GM06990 (cell line): ENCODE data around the gene MPDU1.

Experiments used
- DNase-seq: peaks from one replicate; pipeline ENCODE4 v3.0.0-alpha.2; 2011; ENCODE audit not compliant: insufficient read length; ENCODE audit errors: extremely low read depth
- H3K27me3 ChIP-seq: replicated peaks from 2 replicates; pipeline ENCODE4 v1.6.0; 2011; ENCODE audit warnings: low read length; ENCODE audit not compliant: control insufficient read depth, insufficient read depth
- H3K36me3 ChIP-seq: 2 replicates; pipeline ENCODE4 v1.5.1; 2011; ENCODE audit warnings: low read length; ENCODE audit not compliant: control insufficient read depth, insufficient read depth
- H3K4me3 ChIP-seq: replicated peaks from 2 replicates; pipeline ENCODE4 v1.5.1; 2011; ENCODE audit warnings: low read depth, mild to moderate bottlenecking, control low read depth, low read length
- TF ChIP-seq, protein P1 (sequence below): IDR thresholded peaks from 2 replicates; pipeline ENCODE4 v1.5.1; 2011; ENCODE audit warnings: low read length, control low read depth, mild to moderate bottlenecking, inconsistent platforms; ENCODE audit not compliant: insufficient read depth, poor library complexity, severe bottlenecking

Gene MPDU1

DNA sequence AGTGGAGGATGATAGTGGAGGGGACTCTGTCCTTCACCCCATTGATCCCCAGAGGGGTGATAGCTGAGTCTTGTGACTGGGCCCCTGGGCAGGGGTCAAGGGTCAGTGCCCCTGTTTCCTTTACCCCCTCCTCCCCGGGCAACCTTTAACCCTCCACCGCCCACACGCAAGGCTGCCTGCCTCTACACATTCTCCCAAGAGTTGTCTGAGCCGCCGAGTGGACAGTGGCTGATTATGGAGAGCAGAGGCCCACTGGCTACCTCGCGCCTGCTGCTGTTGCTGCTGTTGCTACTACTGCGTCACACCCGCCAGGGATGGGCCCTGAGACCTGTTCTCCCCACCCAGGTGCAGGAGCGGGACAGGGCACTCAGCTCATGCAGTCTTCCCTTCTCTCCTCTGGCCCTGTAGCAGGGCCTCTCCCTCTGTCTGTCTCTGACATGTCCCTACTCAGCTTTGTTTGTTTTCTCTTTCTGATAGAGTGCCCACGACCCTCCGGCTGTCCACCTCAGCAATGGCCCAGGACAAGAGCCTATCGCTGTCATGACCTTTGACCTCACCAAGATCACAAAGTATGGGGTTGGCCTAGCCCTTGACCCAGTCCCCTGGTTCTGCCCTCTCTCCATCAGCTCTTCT, 46.4 kb downstream of the MPDU1 start, which contains the start of gene SHBG:
TSS of gene SHBG (plus strand) at position 197 of the 633 bp plus-strand sequence. CDS start at position 235, 38 bp downstream.
- DNase-seq = no peak
- no peaks in the 10 kb centered on the region; the same call in 1 of the 2 replicates for H3K36me3 ChIP-seq
- H3K4me3 ChIP-seq = no peak within 1 kb of the TSS
- TF ChIP-seq, protein P1, sequence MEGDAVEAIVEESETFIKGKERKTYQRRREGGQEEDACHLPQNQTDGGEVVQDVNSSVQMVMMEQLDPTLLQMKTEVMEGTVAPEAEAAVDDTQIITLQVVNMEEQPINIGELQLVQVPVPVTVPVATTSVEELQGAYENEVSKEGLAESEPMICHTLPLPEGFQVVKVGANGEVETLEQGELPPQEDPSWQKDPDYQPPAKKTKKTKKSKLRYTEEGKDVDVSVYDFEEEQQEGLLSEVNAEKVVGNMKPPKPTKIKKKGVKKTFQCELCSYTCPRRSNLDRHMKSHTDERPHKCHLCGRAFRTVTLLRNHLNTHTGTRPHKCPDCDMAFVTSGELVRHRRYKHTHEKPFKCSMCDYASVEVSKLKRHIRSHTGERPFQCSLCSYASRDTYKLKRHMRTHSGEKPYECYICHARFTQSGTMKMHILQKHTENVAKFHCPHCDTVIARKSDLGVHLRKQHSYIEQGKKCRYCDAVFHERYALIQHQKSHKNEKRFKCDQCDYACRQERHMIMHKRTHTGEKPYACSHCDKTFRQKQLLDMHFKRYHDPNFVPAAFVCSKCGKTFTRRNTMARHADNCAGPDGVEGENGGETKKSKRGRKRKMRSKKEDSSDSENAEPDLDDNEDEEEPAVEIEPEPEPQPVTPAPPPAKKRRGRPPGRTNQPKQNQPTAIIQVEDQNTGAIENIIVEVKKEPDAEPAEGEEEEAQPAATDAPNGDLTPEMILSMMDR = no peak
- H3K27me3 ChIP-seq = no peaks in the 10 kb centered on the region

DNA sequence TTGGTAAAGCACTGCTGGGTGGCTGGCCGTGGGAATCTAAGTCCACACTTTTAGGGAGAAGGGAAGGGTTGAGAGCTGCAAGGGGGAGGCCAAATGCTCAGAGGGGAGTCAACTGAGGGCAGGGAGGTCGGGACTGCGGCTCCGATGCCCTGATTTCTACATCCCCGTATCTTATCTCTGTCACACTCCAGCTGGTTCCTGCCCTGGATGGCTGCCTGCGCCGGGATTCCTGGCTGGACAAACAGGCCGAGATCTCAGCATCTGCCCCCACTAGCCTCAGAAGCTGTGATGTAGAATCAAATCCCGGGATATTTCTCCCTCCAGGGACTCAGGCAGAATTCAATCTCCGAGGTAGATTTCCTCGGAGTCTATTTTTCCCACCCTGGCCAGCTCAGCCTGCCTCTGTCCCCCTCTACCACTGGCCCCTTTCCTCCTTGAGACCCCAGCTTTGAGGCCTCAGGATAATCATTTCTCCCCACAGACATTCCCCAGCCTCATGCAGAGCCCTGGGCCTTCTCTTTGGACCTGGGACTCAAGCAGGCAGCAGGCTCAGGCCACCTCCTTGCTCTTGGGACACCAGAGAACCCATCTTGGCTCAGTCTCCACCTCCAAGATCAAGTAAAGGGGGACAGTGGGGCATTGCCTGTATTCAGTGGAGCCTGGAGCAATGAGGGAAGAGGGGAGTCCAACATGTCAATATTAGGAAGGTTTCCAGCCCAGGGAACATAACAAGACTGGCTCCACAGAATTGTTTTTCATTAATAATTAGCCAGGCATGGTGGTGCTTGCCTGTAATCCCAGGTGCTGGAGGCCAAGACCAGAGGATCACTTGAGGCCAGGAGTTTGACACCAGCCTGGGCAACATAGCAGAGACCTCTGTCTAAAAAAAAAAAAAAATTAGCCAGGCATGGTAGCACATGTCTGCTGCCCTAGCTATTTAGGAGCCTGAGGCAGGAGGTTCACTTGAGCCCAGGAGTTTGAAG, 48.0 kb downstream of the MPDU1 start:
- TF ChIP-seq, protein P1 = no peak
- Histone ChIP-seq H3K27me3 (no peaks in the 10 kb centered on the region), H3K36me3 (no peaks in the 10 kb centered on the region), H3K4me3 (no peak overlapping the region)
- no peak for DNase-seq

DNA sequence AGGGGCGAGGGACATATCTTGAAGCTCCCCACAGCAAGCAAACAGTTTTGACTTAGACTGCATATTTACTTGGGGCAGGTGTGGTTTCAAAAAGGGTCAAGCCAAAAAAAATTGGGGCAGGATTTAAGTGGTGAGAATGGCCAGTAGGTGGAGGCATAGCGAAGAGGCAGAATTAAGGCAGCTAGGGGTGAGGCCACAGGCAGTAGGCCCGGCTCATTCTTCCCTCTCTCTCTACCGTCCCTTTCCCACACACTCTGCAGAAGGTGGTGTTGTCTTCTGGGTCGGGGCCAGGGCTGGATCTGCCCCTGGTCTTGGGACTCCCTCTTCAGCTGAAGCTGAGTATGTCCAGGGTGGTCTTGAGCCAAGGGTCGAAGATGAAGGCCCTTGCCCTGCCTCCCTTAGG, 48.8 kb downstream of the MPDU1 start:
- TF ChIP-seq, protein P1 = peak; percentile 75
- H3K4me3 ChIP-seq = no peak overlapping the region
- no peak for DNase-seq
- no peaks in the 10 kb centered on the region for H3K27me3 ChIP-seq
- no peaks in the 10 kb centered on the region for H3K36me3 ChIP-seq

DNA sequence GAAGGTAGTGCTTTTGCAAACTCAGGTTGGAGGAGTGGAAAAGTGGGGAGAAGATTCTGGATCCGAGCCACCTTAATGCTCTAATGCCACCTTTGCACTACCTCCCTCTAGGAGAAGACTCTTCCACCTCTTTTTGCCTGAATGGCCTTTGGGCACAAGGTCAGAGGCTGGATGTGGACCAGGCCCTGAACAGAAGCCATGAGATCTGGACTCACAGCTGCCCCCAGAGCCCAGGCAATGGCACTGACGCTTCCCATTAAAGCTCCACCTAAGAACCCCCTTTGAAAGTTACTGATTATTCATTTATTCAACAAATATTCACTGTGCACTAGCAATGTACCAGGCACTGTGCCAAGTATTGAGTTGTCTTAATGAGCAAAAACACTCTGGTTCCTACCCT, 49.4 kb downstream of the MPDU1 start:
- TF ChIP-seq, protein P1 = peak; percentile 2
- no peak overlapping the region for H3K4me3 ChIP-seq
- no peaks in the 10 kb centered on the region for H3K27me3 ChIP-seq
- H3K36me3 ChIP-seq = no peaks in the 10 kb centered on the region
- DNase-seq = no peak

DNA sequence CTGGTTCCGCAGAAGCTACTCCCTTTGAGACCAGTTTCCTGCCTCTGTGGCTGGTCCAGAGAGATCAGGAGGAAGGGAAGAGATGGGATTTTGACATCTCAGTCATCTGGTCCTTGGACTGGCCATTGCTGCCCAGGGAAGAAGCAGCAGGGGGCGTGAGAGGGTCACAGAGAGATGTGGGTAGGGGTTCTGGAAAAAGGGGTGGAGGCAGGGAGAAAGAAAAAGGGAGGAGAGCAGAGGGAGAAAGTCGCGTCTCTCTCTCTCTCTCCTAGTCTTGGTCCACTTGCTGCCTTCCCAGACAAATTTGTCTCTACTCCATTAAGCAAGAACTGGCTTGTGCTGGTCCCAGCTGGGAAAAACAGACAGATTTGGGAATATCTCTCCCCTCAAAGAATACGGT, 50.7 kb downstream of the MPDU1 start:
- TF ChIP-seq, protein P1 = peak; percentile 42
- Histone ChIP-seq H3K4me3 (no peak overlapping the region), H3K36me3 (no peaks in the 10 kb centered on the region), H3K27me3 (no peaks in the 10 kb centered on the region)
- DNase-seq = no peak
